NCI-H2171 treated with DMSO at 0.1 percent for 48 hours (cell line): Measurements from ENCODE around the gene SNRNP200.
A peak's percentile ranks its signal among the peaks of the same experiment; 100 is the strongest.
"Not testable (repeated sequence)": the region's sequence is repeated elsewhere in the genome, so short reads cannot be mapped to it uniquely, and the experiment has no call there.

Experiments used
- DNase-seq: peaks from one replicate; lab custom pipeline; 2025; lab: John Stamatoyannopoulos, UW

The SNRNP200 gene

DNA sequence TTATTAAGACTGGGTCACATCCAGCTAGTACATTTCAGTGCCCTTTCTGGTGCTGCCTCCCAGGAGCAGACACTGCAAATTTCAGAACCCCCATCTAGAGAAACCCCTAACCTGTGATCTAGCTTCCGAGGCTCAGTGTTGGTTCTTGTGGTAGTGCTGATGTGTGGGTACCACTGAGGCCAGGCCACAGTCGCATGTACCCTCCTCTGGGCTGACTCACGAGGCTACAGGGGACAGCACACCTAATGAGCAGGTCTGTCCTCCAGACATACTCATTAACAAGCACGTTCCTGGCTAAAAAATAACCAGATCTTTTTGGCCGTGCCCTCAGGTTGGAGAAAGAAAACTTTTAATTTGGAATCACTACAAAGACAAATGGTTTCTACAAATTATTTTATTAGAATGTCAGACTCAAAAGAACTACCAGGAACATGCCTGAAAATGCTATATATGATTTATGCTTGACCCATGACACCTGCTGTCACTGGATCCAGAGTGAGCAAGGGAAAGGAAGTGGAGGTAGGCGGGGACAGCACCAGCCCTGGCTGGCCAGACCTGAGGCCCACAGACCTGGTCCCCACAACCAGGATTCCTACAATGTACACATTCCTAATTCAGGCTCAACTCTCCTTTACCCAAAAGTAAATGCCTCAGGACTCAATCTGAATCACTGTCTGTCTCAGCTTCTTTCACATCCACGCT is 30.8 kb downstream of the SNRNP200 start:
- DNase-seq = no peak

DNA sequence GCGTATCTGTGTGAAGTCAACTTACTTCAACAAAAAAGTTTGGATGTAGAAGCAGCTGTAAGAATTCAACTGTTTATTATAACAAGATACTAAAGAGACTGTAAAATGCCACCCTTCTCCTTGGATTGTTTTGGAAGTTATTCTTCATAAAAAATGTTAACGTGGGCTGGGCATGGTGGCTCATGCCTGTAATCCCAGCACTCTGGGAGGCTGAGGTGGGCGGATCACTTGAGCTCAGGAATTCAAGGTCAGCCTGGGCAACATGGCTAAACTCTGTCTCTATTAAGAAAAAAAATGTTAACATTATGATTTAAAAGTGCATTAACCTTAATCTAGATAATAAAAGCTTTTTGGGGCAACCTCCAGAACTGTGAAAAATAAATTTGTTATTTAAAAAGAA is 31.6 kb downstream of the SNRNP200 start:
- DNase-seq = no peak

DNA sequence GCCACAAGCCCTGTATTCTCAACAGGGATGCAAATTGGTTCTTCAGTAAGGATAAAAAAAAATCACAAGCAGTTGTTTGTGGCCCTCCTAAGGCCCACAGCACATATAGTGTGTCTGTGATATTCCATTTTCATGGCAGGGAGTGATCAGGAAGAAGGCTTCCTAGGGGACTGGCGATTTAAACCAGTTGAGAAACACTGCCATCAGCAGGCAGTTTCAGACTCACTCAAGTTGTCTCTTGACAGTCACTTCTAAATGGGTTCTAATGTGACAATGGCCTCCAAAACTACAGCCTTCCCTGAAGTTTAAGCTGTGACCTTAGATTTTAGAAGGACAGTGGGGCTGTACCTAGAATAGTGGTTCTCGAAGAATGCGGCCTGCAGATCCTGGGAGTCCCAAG is 33.4 kb downstream of the SNRNP200 start:
- DNase-seq = no peak

DNA sequence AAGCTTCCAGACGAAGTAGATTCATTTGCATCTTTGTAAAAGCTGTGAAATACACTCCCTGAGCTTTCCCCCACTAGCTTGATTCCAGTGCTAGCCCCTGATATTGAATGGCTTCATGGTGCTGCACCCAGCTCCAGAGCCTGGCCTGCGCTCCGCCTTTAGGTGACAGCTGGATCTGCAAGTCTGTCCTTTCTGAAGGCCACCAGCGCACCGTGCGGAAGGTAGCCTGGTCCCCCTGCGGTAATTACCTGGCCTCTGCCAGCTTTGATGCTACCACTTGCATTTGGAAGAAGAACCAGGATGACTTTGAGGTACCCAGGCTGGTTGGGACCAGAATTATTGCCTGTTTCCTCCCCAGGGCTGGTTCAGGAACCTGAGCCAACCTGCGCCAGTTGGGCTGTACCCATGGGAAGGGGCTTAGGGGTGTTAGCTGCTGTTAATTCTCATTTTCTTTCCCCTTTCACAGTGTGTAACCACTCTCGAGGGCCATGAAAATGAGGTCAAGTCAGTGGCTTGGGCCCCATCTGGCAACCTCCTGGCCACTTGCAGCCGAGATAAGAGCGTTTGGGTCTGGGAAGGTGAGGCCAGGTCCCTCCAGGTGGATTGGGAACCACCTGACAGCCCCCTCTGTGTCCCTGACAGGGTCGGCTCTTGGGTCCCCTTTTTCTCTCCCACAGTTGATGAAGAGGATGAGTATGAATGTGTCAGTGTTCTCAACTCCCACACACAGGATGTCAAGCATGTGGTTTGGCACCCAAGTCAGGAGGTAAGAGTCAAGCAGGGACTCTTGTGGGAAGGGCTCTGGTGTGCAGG is 38.0 kb downstream of the SNRNP200 start:
- peak; percentile 26 for DNase-seq

DNA sequence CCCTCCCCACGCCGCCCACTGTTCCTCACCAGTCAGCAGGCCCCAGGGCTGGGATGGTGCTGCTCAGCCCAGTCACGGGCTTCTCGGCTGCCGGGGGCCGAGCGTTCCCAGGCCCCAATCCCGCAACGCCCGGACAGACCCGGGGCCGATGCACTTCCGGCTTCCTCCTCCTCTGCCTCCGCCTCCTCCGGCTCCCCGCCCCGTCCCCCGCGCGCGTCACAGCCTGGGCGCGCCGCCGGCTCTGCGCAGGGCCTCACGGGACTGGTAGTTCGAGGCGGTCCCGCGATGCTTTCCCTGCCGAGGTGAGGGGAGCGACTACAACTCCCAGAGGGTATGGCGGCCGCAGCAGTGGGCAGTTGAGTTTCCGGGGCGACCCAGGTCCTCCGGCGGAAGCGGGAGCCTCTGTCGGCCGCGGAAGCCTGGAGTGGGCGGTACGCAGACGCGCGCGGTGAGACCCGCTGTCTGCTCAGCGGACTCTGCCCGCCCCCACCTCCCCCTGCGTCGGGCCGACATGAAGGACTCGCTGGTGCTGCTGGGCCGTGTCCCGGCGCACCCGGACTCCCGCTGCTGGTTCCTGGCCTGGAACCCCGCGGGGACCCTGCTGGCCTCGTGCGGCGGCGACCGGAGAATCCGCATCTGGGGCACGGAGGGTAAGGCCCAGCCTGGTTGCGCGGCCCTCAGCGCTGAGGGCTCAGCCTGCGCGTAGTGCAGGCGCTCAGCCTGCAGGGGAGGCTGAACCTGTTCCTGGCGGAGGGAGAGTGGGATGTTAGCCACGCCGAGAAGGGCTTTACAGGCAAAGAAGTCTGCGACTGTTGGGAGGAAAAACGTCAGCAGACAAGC is 39.3 kb downstream of the SNRNP200 start, which contains the start of the genes CIAO1 and TMEM127:
Gene CIAO1 (plus strand): TSS at position 386 of the 840 bp plus-strand sequence. CDS start 126 bp downstream, at position 512.
Gene TMEM127 (minus strand): TSS at position 158 of the 840 bp plus-strand sequence. CDS start 616 bp downstream, outside the sequence.
- peak; percentile 98 for DNase-seq

DNA sequence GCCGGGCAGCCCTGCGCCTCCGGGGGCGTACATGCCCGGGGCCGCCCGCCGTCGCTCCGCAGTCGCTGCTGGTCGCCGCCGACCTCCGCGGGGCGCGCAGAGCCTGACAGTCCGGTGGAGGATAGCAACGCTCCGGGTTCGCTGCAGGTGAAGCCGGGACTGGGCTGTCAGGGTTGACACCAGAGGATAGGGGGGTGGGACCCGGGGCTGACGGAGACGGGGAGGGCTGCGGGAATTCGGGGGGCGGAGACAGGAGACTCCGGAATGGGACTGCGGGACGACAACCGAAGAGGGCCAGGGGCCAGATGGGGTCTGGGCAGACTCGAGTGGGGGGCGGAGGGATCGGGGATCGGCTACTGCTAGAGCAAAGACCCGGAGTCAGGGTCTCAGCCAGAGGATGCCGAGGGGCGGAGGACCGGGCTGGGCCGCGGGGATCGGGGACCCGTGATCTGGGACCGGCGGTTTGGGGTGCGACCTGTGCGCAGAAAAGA is 40.0 kb downstream of the SNRNP200 start:
- peak; percentile 64 for DNase-seq

DNA sequence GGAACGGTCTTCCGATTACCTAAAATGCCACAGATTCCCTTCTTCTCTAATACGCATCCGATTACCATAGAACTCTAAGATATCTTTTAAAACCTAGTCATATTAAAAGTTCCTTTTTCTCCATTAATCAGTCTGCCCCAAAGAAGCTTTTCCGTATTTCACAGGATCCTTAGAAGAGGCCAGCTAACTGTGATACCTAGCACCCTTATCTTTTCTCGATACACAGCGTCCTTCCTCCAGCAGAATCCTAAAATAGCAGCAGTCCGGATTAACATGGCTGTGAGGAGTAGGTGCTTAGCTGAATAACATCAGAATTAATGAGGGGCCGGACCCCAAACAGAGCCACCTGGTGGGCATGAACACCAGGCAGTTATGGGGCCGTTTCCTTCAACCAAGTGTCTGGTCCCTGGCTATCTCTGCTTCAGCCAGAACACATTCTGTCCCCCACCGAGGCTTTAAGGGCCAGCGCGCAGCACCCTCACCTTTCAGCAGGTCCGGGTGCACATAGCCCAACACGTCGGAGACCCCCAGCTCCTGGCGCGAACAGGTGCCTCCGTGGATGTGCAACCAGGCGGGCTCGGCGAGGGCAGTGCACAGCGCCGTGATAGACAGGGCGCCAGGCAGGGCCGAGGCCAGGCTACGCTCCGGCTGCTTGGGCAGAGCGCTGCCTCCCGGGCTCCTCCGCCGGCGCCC is 40.5 kb downstream of the SNRNP200 start:
- peak; percentile 53 for DNase-seq

DNA sequence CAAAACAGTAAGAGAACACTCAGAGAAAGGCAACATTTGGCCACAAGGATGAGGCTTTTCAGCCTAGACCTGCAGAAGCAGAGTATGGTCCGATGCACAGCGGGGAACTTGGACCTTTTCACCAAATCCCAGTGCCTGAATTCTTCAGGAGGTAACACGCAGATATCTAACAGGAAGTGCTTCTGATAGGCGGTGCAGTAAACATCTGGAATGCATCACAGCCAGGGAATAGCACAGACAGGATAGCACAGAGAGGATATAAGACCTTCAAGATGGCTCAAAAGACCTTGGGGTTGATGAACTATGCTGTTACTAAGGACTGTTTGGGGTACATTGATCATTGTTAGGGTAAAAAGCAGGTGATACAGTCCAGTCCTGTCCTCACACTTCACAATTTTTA is 41.3 kb downstream of the SNRNP200 start:
- no peak for DNase-seq

DNA sequence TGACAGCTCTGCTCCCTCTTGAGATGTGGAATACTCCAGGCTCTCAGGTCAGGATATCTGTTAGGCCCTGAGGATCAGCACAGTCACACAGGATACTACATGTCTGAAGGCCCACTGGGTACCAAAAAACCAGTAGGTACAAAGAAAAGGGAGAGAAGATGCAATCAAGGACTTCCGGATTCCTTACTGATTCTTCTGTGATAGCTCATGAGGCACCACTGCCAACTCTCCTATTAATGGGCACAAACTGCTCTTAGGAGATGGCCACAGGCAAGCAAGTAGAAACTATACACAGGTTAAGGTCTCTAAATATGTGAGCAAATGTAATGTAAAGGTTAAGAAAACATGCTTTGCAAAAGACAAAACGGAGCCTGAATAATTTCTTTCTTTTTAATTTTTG is 43.0 kb downstream of the SNRNP200 start:
- no peak for DNase-seq

DNA sequence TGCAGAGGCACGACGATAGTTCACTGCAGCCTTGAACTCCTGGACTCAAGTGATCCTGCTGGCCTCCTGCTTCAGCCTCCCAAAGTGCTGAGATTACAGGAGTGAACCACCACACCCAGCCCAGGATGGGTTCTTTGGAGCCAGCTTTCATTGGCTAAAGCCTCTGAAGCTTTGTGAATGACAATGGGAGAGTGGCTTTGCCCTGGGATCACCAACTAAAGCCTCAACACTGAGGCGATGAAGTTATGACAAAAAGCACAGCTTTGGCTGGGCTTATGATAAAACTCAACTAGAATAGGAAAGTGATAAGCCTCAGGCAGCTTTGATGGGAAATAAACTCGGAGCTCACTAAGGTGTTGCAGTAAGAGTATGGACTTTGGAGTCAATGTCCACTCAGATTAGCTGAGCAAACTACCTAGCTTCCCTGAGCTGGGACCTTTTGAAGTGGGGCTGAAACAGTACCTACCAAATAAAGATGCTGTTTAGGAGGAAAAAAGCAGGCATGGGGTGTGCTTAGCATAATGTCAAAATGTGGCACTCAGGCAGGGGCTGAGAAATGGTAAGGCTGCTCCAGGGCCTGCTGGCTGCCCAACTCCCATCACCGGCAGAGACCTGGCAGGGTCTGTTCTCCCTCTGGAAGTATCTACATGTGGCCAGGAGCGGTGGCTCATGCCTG is 43.9 kb downstream of the SNRNP200 start:
- DNase-seq = no peak

DNA sequence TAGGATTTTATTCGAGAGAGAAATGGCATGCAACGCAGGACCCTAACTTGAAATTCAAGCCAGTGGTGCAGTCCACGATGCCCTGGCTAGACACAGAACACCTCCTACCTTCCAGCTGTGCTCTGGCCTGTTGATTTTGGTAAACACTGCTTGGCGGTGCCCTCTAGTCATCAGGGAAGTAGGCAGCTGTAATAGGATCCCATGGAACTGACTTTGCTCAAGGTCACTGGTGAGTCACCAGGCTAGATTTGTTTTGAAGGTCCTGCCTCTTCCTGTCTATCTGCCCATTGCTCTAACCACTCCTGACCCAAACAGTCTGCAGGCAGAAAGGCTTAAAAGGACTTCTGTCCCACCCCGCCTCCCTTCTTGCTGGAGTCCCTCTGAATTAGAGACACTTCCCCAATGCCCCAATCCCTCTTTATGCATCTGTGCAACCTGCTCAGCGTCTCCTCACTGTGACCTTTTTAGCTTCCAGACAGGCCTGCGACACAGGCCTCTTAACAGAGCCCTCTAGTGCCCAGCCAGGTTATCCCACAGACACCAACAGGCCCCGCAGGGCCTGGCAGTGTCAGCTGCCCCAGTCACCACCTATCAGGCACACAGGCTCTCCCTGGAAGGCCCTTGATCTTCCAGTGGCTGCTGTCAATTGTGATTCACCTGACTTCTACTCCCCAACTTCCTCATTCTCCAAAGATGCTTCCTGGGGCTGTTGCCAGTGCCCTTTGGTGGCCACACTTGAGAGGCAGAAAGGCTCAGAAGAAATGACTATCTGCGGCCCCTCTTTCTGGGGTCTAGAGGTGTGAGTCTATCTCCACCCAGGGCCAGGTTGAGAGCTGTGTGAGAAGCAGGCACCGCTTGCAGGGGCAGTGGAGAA is 44.7 kb downstream of the SNRNP200 start:
- DNase-seq = peak; percentile 62

DNA sequence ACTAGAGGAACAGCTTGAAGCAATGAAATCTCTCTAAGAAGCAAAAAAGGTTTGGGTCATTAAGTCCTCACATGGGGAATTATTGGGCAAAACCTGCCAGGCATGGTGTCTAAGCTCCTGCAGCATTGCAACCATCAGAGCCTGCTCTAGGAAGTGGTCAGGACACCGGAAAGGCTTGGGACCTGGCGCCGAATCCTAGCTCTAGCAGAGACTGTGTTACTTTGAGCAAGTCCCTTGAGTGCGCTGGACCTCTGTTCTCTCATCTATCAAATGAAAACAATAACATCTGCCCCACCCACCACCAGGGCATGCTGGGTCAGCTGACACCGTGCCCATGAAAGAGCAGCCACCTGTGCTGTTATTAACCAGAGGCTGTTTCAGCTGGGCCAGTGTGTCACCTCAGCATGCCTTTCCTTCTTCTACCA is 45.8 kb downstream of the SNRNP200 start:
- peak; percentile 57 for DNase-seq

DNA sequence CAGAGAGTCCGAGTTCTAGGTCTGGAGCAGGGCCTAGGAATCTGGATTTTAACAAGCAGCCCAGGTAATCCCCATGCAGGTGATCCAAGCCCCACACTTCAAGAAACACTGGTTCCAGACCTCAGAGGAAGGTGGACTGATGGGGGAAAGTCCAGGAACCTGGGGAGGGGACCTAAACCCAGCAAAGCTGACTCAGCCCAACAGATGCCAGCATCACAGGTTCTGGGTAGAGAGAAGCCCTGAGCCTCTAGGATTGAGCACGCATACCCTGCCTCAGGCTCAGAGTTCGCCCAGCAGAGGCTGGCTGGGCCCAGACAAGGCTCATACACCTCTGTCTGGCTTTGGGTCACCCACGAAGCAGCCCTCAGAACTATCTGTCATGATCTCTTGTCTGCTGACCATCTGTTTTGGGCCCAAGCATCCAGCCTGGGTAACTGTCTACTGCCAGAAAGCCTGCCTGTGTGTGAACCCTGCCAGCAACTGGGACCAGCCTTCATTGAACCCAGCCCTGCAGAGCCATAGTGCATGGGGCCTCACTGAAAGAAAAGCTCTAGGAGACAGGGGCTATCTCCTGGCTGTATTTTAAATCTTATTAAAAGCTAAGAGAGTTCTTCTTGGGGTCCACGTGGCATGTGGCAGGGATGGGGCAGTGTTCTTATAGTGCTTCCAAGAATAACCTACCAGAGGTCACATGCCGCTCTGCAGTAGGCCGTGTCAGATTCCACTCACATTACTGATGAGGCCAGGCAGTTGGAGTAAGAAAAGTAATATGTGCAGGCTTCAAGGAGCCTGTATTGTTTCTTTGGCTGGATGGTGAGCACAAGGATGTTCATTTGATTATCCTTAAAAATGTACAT is 47.0 kb downstream of the SNRNP200 start:
- no peak for DNase-seq

DNA sequence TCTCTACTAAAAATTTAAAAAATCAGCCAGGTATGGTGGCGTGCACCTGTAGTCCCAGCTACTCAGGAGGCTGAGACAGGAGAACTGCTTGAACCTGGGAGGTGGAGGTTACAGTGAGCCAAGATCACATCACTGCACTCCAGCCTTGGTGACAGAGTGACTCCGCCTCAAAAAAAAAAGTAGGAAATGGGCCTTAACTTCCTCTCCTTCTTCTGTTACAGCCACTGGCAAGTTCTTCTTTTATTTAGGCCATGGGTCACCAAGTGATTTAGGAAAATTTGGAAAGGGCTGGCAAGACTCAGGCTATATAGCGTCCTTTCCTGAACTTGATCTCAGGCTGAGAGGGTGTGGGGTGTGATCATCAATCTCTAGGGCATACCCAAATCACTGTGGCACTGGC is 47.6 kb downstream of the SNRNP200 start:
- not testable (repeated sequence) for DNase-seq

DNA sequence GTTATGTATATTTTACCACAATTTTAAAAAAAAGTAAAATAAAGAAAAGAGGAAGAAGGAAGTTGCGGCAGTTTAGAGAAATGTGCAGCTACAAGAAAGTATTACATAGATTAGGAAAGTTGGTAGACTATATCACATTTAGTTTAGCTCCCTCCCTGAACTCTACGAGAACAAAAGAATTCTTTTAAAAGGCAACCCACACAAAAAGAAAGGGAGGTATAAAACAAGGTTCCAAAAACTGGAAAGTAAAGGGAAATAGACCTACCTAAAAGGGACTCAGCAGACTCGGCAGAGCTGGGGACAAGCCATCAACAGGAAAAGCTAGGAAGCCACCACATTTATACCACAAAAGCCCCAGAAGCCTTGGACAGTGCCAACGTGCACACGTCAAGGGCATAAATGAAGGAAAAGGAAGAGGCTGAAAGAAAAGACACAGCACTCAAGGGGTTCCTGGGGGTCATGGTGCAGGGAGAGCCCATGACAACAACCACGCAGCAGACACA is 48.7 kb downstream of the SNRNP200 start:
- DNase-seq = no peak

DNA sequence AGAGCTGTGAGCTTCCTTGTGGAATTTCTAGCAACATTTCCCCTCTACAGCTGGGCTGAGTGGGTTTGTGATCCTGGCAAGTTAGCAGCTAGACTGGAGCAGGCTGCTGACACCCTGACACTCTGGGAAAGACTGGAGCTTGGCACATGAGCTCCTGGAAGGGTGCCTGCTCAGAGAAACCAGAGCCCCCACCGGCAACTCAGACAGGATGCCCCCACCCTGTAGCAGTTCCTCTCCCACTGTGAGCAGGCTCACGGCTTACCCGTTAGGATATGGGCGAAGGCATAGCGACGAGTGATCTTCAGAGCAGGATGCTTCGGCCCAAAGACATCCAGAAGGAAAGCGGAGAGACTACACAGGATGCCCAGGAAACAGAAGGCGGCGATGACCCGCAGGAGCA is 50.8 kb downstream of the SNRNP200 start:
- no peak for DNase-seq

DNA sequence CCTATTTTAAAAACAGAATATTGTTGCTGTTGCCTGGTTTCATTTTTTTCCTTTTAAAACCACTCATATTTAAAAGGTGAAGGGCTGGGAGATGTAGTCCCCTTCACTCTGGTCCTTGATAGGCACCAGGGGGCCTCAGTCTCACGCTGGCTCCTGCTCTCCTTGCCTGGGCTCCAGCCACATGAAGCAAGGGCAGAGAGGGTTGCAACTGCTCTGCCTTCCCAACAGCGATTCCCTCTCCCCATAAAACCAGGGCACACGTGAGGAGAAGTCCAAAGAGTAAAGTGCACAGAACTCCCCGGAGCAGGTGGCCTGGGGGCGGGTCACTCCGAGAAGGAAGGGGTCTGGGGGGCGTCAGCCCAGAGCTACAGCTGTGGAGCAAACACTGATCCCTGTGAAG is 52.3 kb downstream of the SNRNP200 start:
- no peak for DNase-seq

DNA sequence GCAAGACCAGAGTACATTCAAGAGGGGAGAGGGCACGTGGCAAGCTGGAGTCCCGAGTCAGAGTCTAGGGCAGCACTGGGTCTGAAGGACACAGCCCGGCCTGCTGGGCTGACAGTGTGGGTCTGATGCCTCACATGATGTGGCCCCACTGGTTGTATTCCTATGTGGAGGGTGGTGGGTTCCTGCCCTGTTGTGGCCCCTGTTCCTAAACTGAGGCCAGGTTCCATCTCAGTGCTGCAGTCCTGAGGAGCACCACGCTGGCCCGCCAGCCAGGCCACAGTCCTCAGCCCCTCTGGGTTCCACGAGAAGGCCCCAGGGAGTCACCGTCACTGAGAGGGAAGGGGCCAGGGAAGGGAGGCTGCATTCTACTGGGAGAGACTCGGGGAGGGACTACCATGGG is 52.8 kb downstream of the SNRNP200 start:
- no peak for DNase-seq
